H1 (cell line): ENCODE results near the gene CHRNA4. TPM values are rescaled to one million over a fixed set of nuclear protein-coding genes. Genes with fewer than 3 reads are reported as not detected.

ENCODE experiments used
- EGR1 ChIP-seq: IDR thresholded peaks from 2 replicates; pipeline ENCODE4 v1.6.1; 2011; ENCODE audit warnings: low read depth, low read length, borderline replicate concordance
- EP300 ChIP-seq, 2 experiments: IDR thresholded peaks; 1 replicate in 1 of 2; 2 replicates in 1 of 2; pipeline ENCODE4 v1.6.1; 2011 to 2012; ENCODE audit warnings: low read depth in 2 of 2, low read length in 2 of 2, mild to moderate bottlenecking in 2 of 2, borderline replicate concordance in 1 of 2, inconsistent platforms in 1 of 2, moderate library complexity in 1 of 2
- GTF2F1 ChIP-seq: IDR thresholded peaks from 2 replicates; pipeline ENCODE4 v1.6.1; 2012; ENCODE audit warnings: low read depth, low read length, improper control_type of control experiment, borderline replicate concordance
- RAD21 ChIP-seq, 2 experiments: IDR thresholded peaks in 1 of 2; conservative IDR thresholded peaks in 1 of 2; 2 replicates each; pipeline ENCODE4 v1.6.1; 2011; ENCODE audit warnings: low read depth in 2 of 2, low read length in 2 of 2, improper control_type of control experiment in 1 of 2, inconsistent platforms in 1 of 2, mild to moderate bottlenecking in 1 of 2, moderate library complexity in 1 of 2
- SAP30 ChIP-seq: fragments of 300-600 bp; sonication (generic); IDR thresholded peaks from 2 replicates; pipeline ENCODE4 v1.7.1; 2012; ENCODE audit warnings: low read length, moderate library complexity, mild to moderate bottlenecking, inconsistent platforms; ENCODE audit not compliant: insufficient read depth, insufficient replicate concordance
- SP2 ChIP-seq: IDR thresholded peaks from 2 replicates; pipeline ENCODE4 v1.6.1; 2012; ENCODE audit warnings: mild to moderate bottlenecking, low read length, inconsistent platforms
- polyA plus RNA-seq, 7 experiments: library from polyadenylated mRNA; depleted of rRNA in 3 of 7; stranded (reverse) in 5 of 7; unstranded in 2 of 7; fragments of >200 nt in 5 of 7; fragments of 200-250 nt in 2 of 7; gene quantifications; 1 replicate in 5 of 7; 2 replicates in 1 of 7; 4 replicates in 1 of 7; pipeline versions ENCODE4 v1.2.1 to v1.2.3, GENCODE V29; 2011 to 2013; ENCODE audit warnings: missing spikeins in 2 of 7, mixed read lengths in 2 of 7
- total RNA-seq: library from RNA; stranded (reverse); fragmentation: NEBNext Ultra II Directional; extraction: Animal tissue kit (Norgen Biotek cat#: 25700); gene quantifications from 2 replicates; pipeline ENCODE4 v1.2.1, GENCODE V29; 2021

CHRNA4 gene
- total and polyA plus RNA-seq, 2 of the 8 experiments (the other 6 are each of a cell fraction or from before 2014, with no cell fraction given), result 4.3 to 5.7 TPM

- TF ChIP-seq SAP30, result no peak
- TF ChIP-seq EP300 (IDR thresholded peaks at IDR 0.05; ENCODE audit: borderline replicate concordance in 1 of 2, low read depth in 2 of 2, low read length in 2 of 2), result no peak
- TF ChIP-seq GTF2F1, result no peak
- no peak for TF ChIP-seq EGR1
- no peak for TF ChIP-seq SP2
- TF ChIP-seq RAD21 (IDR thresholded peaks at IDR 0.05 in 1 of 2, conservative IDR thresholded peaks at IDR 0.05 in 1 of 2; ENCODE audit: low read depth in 2 of 2, low read length in 2 of 2), result no peak
Observed at GRCh38 chr20:63326314-63327230, 34.6 kb downstream of the CHRNA4 start (continued).
